Effector memory CD4-positive, alpha-beta T cell (primary cell): ENCODE results near the gene SAMD8.
"Not testable (repeated sequence)": the region's sequence is repeated elsewhere in the genome, so short reads cannot be mapped to it uniquely, and the experiment has no call there.

Experiments used
- DNase-seq, 3 donors: peaks; one replicate each; pipeline ENCODE4 v3.0.0-alpha.2; 2020
- H3K27ac ChIP-seq: 2 replicates; pipeline ENCODE4 v1.7.0; 2013; ENCODE audit warnings: mild to moderate bottlenecking, low read length, moderate library complexity; ENCODE audit not compliant: insufficient read depth, poor library complexity, severe bottlenecking
- H3K27me3 ChIP-seq: replicated peaks from 2 replicates; pipeline ENCODE4 v1.7.0; 2013; ENCODE audit warnings: mild to moderate bottlenecking, low read length; ENCODE audit not compliant: insufficient read depth, control insufficient read depth, poor library complexity, severe bottlenecking
- H3K36me3 ChIP-seq: 2 replicates; pipeline ENCODE4 v1.7.0; 2013; ENCODE audit warnings: mild to moderate bottlenecking, low read length, moderate library complexity; ENCODE audit not compliant: control insufficient read depth, insufficient read depth
- H3K4me1 ChIP-seq: 2 replicates; pipeline ENCODE4 v1.7.0; 2013; ENCODE audit warnings: low read length, mild to moderate bottlenecking; ENCODE audit not compliant: control insufficient read depth, insufficient read depth, poor library complexity, severe bottlenecking
- H3K4me3 ChIP-seq: 2 replicates; pipeline ENCODE4 v1.7.0; 2013; ENCODE audit warnings: low read length, low read depth, mild to moderate bottlenecking; ENCODE audit not compliant: insufficient read depth, poor library complexity, severe bottlenecking
- H3K9me3 ChIP-seq: 2 replicates; pipeline ENCODE4 v1.7.0; 2013; ENCODE audit warnings: mild to moderate bottlenecking, low read length, moderate library complexity; ENCODE audit not compliant: control insufficient read depth

SAMD8 gene

GRCh38 chr10:75189266-75190096, 78.0 kb downstream of the SAMD8 start:
- DNase-seq = no peak
- H3K27ac ChIP-seq = no peak overlapping the region
- no peaks in the 10 kb centered on the region for H3K36me3 ChIP-seq
- H3K27me3 ChIP-seq = no peaks in the 10 kb centered on the region
- peaks cover 4% of the 10 kb centered on the region for H3K4me1 ChIP-seq
- no peak overlapping the region for H3K4me3 ChIP-seq
- no peaks in the 10 kb centered on the region for H3K9me3 ChIP-seq

- H3K4me1 ChIP-seq = peaks cover 4% of the 10 kb centered on the region
- no peak overlapping the region for H3K27ac ChIP-seq
- H3K36me3 ChIP-seq = no peaks in the 10 kb centered on the region
- H3K4me3 ChIP-seq = no peak overlapping the region
- no peak for DNase-seq
- H3K27me3 ChIP-seq = no peaks in the 10 kb centered on the region
- no peaks in the 10 kb centered on the region for H3K9me3 ChIP-seq
Measured at GRCh38 chr10:75191821-75192568, 80.5 kb downstream of the SAMD8 start.

- not testable (repeated sequence) for H3K4me3 ChIP-seq, H3K9me3 ChIP-seq, H3K4me1 ChIP-seq, DNase-seq, H3K36me3 ChIP-seq, H3K27me3 ChIP-seq, H3K27ac ChIP-seq
Measured at GRCh38 chr10:75194625-75195024, 83.2 kb downstream of the SAMD8 start.

- Histone ChIP-seq H3K4me3 (no peak overlapping the region), H3K27ac (no peak overlapping the region), H3K27me3 (no peaks in the 10 kb centered on the region), H3K36me3 (no peaks in the 10 kb centered on the region), H3K4me1 (no peaks in the 10 kb centered on the region), H3K9me3 (no peaks in the 10 kb centered on the region)
- DNase-seq = no peak
Measured at GRCh38 chr10:75195035-75195763, 83.7 kb downstream of the SAMD8 start.

GRCh38 chr10:75197066-75197465, 85.6 kb downstream of the SAMD8 start:
- no peaks in the 10 kb centered on the region for H3K36me3 ChIP-seq
- no peaks in the 10 kb centered on the region for H3K4me1 ChIP-seq
- H3K9me3 ChIP-seq = no peaks in the 10 kb centered on the region
- DNase-seq = no peak
- no peak overlapping the region for H3K4me3 ChIP-seq
- no peaks in the 10 kb centered on the region for H3K27me3 ChIP-seq
- no peak overlapping the region for H3K27ac ChIP-seq

GRCh38 chr10:75197906-75198305, 86.5 kb downstream of the SAMD8 start:
- Histone ChIP-seq H3K4me1 (no peaks in the 10 kb centered on the region), H3K9me3 (no peaks in the 10 kb centered on the region), H3K27ac (no peak overlapping the region), H3K4me3 (no peak overlapping the region), H3K36me3 (no peaks in the 10 kb centered on the region), H3K27me3 (no peaks in the 10 kb centered on the region)
- no peak for DNase-seq

- not testable (repeated sequence) for H3K4me1 ChIP-seq, H3K27me3 ChIP-seq, H3K9me3 ChIP-seq, H3K36me3 ChIP-seq, H3K4me3 ChIP-seq, H3K27ac ChIP-seq, DNase-seq
Measured at GRCh38 chr10:75199949-75200348, 88.5 kb downstream of the SAMD8 start.

- no peaks in the 10 kb centered on the region for H3K36me3 ChIP-seq
- H3K27ac ChIP-seq = no peak overlapping the region
- H3K4me3 ChIP-seq = no peak overlapping the region
- H3K27me3 ChIP-seq = no peaks in the 10 kb centered on the region
- H3K9me3 ChIP-seq = no peaks in the 10 kb centered on the region
- DNase-seq = no peak
- H3K4me1 ChIP-seq = no peaks in the 10 kb centered on the region
Measured at GRCh38 chr10:75201793-75202307, 90.4 kb downstream of the SAMD8 start.

GRCh38 chr10:75202321-75203045, 91.0 kb downstream of the SAMD8 start:
- no peak for DNase-seq
- Histone ChIP-seq H3K4me3 (no peak overlapping the region), H3K36me3 (no peaks in the 10 kb centered on the region), H3K9me3 (no peaks in the 10 kb centered on the region), H3K4me1 (no peaks in the 10 kb centered on the region), H3K27me3 (no peaks in the 10 kb centered on the region), H3K27ac (no peak overlapping the region)
